H1 (cell line): ENCODE results near the gene ABCG1. TPM values are rescaled to one million over a fixed set of nuclear protein-coding genes. Genes with fewer than 3 reads are reported as not detected.

Experiments
- HDAC6 ChIP-seq: IDR thresholded peaks from one replicate; pipeline ENCODE4 v1.7.1; 2012; ENCODE audit warnings: low read depth, mild to moderate bottlenecking, inconsistent platforms, low read length, moderate library complexity
- NRF1 ChIP-seq: IDR thresholded peaks from 2 replicates; pipeline ENCODE4 v1.6.1; 2011; ENCODE audit warnings: mild to moderate bottlenecking, low read depth, low read length, improper control_type of control experiment
- SP4 ChIP-seq: IDR thresholded peaks from 2 replicates; pipeline ENCODE4 v1.6.1; 2012; ENCODE audit warnings: low read length, inconsistent platforms
- SUZ12 ChIP-seq: fragments of 200-600 bp; sonication (generic); IDR thresholded peaks from 2 replicates; pipeline ENCODE4 v1.6.1; 2012; ENCODE audit warnings: mild to moderate bottlenecking, inconsistent platforms, low read length, moderate library complexity, mixed read lengths
- TBP ChIP-seq: IDR thresholded peaks from 2 replicates; pipeline ENCODE4 v1.6.1; 2011; ENCODE audit warnings: low read depth, low read length, improper control_type of control experiment
- polyA plus RNA-seq, 7 experiments: library from polyadenylated mRNA; depleted of rRNA in 3 of 7; stranded (reverse) in 5 of 7; unstranded in 2 of 7; fragments of >200 nt in 5 of 7; fragments of 200-250 nt in 2 of 7; gene quantifications; 1 replicate in 5 of 7; 2 replicates in 1 of 7; 4 replicates in 1 of 7; pipeline versions ENCODE4 v1.2.1 to v1.2.3, GENCODE V29; 2011 to 2013; ENCODE audit warnings: missing spikeins in 2 of 7, mixed read lengths in 2 of 7
- total RNA-seq: library from RNA; stranded (reverse); fragmentation: NEBNext Ultra II Directional; extraction: Animal tissue kit (Norgen Biotek cat#: 25700); gene quantifications from 2 replicates; pipeline ENCODE4 v1.2.1, GENCODE V29; 2021
- TF ChIP-seq, protein P1 (sequence below), 3 experiments: IDR thresholded peaks; 1 replicate in 2 of 3; 2 replicates in 1 of 3; pipeline versions ENCODE4 v1.5.1 to v1.6.1; 2011; ENCODE audit warnings: low read length in 3 of 3, mild to moderate bottlenecking in 3 of 3, inconsistent platforms in 2 of 3, low read depth in 1 of 3, moderate library complexity in 1 of 3; ENCODE audit not compliant: insufficient read depth in 1 of 3; ENCODE audit errors: control extremely low read depth in 1 of 3

The ABCG1 gene
- total and polyA plus RNA-seq, 2 of the 8 experiments (the other 6 are each of a cell fraction or from before 2014, with no cell fraction given): 2.1 to 4.0 TPM

DNA sequence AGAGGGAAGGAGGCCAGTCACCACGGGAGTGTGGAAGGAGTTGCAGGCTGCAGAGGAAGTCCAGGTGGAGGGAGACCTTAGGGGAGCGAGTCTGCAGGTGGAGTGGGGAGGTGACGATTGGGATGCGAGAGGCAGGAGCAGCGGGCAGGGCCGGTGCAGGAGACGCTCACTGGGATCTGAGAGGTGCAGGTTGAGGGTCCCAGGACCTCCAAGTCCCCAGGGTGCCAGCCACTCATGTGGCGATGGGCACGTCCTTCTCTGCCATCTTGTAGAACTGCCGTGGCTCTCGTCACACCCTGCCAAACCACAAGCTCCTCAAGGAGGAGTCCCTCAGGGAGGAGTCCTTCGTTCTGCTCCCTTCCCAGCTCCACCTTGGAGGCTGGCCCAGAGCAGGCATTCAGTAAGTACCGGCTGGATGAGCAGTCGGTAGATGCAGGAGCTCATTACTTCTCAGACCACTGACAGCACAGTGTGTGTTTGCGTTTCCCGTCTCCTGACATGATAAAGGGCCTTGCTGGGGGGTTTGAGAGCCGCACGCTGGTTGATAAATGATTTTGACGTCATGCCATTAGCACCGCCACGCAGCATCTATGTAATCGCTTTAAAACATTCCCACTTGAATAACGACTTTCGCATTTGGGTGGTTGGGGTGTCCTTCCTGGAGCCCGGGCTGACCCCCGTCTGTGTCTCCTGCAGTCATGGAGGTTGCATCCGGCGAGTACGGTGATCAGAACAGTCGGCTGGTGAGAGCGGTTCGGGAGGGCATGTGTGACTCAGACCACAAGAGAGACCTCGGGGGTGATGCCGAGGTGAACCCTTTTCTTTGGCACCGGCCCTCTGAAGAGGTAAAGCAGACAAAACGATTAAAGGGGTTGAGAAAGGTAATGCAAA is 68.5 kb downstream of the ABCG1 start (continued):
- TF ChIP-seq SUZ12 (no peak), NRF1 (no peak), HDAC6 (no peak), SP4 (no peak), TBP (no peak)
- TF ChIP-seq, protein P1, sequence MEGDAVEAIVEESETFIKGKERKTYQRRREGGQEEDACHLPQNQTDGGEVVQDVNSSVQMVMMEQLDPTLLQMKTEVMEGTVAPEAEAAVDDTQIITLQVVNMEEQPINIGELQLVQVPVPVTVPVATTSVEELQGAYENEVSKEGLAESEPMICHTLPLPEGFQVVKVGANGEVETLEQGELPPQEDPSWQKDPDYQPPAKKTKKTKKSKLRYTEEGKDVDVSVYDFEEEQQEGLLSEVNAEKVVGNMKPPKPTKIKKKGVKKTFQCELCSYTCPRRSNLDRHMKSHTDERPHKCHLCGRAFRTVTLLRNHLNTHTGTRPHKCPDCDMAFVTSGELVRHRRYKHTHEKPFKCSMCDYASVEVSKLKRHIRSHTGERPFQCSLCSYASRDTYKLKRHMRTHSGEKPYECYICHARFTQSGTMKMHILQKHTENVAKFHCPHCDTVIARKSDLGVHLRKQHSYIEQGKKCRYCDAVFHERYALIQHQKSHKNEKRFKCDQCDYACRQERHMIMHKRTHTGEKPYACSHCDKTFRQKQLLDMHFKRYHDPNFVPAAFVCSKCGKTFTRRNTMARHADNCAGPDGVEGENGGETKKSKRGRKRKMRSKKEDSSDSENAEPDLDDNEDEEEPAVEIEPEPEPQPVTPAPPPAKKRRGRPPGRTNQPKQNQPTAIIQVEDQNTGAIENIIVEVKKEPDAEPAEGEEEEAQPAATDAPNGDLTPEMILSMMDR (IDR thresholded peaks at IDR 0.05; ENCODE audit: control extremely low read depth in 1 of 3, insufficient read depth in 1 of 3, low read depth in 1 of 3, low read length in 3 of 3): no peak
